AG09319 (cell line): ENCODE data around the gene COASY.

ENCODE experiments used
- DNase-seq: peaks from one replicate; pipeline ENCODE4 v3.0.0-alpha.2; 2010; ENCODE audit warnings: low read depth; ENCODE audit errors: extremely low read depth
- CTCF ChIP-seq: IDR thresholded peaks from 2 replicates; pipeline ENCODE4 v1.5.1; 2011; ENCODE audit warnings: low read depth, mild to moderate bottlenecking, inconsistent platforms, low read length, moderate library complexity

The COASY gene

DNA sequence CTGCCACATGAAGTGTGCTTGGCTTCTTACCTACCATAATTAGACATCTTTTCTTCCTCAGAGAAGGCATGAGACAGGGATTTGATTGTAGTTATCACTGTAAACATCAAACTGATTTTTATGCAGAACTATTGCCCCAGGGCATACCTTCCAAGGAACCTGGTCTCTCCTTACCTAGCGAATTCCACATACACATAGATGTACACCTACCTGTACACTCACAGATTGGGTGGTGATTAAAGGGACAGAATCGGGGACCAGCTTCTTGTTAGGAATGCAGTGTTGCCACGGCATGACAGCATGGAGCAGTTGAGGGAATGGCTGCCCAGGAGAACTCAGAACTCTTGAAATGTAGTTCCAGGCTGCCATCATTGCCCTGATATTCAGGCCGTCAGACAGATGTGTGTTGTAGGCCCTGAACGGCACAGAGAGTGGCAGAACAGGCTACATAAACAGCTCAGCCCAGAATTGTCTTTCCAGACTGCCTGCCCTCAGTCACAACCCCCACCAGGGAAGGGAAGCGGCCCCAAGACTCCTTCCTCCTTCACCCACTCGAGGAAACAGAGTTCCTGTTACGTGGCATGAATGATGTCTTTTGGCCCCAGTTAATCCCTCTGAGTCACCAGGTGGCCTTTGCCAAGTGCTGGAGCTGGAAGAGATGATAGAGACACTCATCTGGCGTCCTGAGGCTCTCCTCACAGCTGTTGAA lies 43.7 kb upstream of the COASY start:
- no peak for TF ChIP-seq CTCF
- DNase-seq = peak; percentile 87

GRCh38 chr17:42518755-42519545 lies 43.0 kb upstream of the COASY start:
- no peak for DNase-seq

DNA sequence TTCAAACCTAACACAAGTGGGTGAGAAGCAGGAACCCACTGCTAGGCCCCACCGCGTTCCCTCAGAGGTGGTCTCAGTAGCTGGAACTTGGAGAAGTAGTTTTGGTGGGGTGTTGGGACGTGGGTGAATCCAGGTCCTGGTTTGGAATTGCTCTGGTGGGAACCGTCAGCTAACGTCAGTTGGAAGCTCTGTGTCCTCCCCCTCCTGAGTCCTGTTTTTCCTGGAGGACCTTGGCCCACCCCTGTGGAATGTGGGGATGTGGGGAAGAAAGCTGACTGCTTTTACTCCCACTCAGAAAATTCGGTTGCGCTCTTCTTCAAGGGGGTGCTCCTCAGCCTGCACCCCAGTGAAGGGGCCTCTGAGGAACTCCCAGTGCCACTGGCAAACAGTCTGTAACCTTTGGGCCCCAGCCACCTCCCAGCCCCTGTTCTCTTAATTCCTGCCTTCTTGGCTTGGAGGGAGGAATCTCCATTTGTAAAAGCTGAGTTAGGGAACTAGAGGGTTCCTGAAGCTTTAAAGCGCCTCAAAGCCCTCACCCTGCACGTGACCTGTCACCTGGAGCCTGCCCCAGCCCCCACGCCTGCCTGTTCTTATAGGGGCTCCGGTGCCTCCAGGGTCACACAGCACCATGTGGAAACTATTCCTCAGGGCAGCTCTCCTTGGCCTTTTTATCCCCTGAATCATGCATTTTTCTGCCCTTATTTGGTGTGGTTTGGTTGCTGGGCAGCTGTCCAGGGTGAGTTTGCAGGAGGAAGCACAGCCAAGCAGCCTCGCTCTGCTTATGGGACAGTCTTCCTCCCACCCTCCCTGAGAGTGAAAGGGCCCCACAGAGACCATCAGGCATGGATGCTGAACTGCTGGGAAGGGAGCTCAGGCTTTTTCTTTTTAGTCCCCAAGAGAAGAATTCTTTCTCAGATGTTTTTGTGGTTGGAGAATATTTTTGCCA lies 42.1 kb upstream of the COASY start:
- DNase-seq = peak; percentile 97
- no peak for TF ChIP-seq CTCF

More at GRCh38 chr17:42518755-42519545, 43.0 kb upstream of the COASY start:
- no peak for TF ChIP-seq CTCF

DNA sequence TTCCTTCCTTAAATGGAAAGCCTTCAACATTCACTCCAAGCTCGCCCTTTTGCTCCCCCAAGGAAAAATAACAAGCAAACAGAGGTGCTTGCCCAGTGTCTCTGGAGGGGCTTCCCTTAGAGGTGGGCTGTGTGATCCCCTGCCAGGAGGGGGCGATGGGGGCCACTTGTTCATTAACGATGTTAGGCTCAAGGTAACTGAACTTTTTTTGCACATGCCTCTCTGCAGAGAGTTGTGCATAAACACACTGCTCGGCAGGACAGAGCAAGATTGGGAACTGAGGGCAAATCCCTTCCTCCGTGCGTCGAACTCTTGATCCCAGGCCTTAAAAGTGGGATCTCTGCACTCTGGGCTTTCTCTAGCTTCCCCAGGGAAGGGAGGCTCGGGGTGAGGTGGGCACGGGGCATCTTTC lies 41.4 kb upstream of the COASY start:
- DNase-seq = no peak
- TF ChIP-seq CTCF = peak; percentile 11

- TF ChIP-seq CTCF = no peak
- no peak for DNase-seq
Measured at GRCh38 chr17:42521036-42521435, 40.9 kb upstream of the COASY start.

DNA sequence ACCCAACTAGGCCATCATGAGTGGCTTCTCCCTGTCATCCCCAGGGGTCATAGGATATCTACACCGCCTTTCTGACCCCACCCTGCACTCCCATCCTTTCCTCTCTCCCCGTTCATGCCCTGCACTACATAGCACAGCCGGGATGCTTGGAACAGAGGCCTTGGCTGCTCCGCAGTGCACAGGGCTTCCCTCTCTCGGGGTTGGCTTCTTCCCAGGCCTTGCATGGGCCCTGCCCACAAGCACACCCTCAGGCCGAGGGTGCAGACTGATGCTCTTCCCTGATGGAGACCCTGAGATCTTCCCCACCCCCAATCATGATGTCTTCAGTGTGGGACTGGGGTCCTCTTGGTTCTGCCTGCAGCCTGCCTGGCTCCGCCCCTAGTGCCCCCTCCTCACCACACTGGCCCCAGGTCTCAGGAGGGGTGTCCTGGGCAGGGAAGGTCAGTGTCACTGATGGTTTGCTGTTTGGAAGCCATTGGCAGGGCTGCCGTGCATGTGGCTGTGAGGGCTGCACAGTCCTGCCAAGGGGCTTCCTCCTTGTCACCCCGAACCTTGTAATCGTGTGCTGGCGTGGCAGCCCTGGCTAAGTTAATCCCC lies 40.2 kb upstream of the COASY start:
- no peak for TF ChIP-seq CTCF
- DNase-seq = no peak
